ENCODE measurements around the gene KLHL17.

GRCh38 chr1:974687-975328 lies 14.4 kb downstream of the KLHL17 start:
- TF ChIP-seq CTCF (IDR thresholded peaks at IDR 0.05 in 8 of 11, conservative IDR thresholded peaks at IDR 0.05 in 3 of 11) (no peak), POLR2AphosphoS5 (IDR thresholded peaks at IDR 0.05) (no peak), POLR2A (IDR thresholded peaks at IDR 0.05) (no peak)

Measured in spleen (tissue), 7 donors.